SK-N-SH (cell line): ENCODE results near the gene CFAP206.

Experiments used
- RAD21 ChIP-seq: IDR thresholded peaks from 2 replicates; pipeline ENCODE4 v1.6.1; 2012; ENCODE audit warnings: mild to moderate bottlenecking, low read length
- RXRA ChIP-seq: IDR thresholded peaks from 2 replicates; pipeline ENCODE4 v1.4.0; 2012; ENCODE audit warnings: low read depth, mild to moderate bottlenecking, borderline replicate concordance
- YY1 ChIP-seq: IDR thresholded peaks from 2 replicates; pipeline ENCODE4 v1.4.0; 2012; ENCODE audit warnings: low read depth, mild to moderate bottlenecking
- TF ChIP-seq, protein P1 (sequence below): fragments of 200-600 bp; sonication (generic); IDR thresholded peaks from 2 replicates; pipeline ENCODE4 v1.6.1; 2017; ENCODE audit warnings: antibody characterized with exemption, mild to moderate bottlenecking, moderate library complexity
- TF ChIP-seq, protein P2 (sequence below): IDR thresholded peaks from 2 replicates; pipeline ENCODE4 v1.4.0; 2012; ENCODE audit warnings: low read depth, borderline replicate concordance

DNA sequence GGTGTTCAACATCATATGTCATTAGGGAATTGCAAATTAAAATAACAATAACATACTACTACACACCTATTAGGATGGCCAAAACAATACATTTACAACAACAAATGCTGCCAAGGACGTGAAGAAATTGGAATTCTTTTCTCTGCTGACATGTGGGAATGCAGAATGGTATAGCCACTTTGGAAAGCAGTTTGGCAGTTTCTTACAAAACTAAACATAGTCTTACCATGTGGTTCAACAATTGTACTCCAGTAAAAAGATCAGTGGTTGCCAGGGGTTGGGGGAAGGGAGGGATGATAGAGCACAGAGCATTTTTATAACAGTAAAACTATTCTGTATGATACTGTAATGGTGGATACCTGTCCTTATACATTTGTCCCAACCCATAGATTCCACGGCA, 12.3 kb upstream of the CFAP206 start:
- TF ChIP-seq RXRA (no peak), YY1 (no peak), RAD21 (no peak)
- TF ChIP-seq, protein P1, sequence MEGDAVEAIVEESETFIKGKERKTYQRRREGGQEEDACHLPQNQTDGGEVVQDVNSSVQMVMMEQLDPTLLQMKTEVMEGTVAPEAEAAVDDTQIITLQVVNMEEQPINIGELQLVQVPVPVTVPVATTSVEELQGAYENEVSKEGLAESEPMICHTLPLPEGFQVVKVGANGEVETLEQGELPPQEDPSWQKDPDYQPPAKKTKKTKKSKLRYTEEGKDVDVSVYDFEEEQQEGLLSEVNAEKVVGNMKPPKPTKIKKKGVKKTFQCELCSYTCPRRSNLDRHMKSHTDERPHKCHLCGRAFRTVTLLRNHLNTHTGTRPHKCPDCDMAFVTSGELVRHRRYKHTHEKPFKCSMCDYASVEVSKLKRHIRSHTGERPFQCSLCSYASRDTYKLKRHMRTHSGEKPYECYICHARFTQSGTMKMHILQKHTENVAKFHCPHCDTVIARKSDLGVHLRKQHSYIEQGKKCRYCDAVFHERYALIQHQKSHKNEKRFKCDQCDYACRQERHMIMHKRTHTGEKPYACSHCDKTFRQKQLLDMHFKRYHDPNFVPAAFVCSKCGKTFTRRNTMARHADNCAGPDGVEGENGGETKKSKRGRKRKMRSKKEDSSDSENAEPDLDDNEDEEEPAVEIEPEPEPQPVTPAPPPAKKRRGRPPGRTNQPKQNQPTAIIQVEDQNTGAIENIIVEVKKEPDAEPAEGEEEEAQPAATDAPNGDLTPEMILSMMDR, result no peak
- TF ChIP-seq, protein P2, sequence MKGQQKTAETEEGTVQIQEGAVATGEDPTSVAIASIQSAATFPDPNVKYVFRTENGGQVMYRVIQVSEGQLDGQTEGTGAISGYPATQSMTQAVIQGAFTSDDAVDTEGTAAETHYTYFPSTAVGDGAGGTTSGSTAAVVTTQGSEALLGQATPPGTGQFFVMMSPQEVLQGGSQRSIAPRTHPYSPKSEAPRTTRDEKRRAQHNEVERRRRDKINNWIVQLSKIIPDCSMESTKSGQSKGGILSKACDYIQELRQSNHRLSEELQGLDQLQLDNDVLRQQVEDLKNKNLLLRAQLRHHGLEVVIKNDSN, result no peak
